Measurements from ENCODE around the gene SPTLC1. TPM values are rescaled to one million over a fixed set of nuclear protein-coding genes. Genes with fewer than 3 reads are reported as not detected.

Gene SPTLC1
- total and polyA plus RNA-seq, 2 of the 13 experiments (the other 11 are each of a cell fraction or from before 2014, with no cell fraction given), result 56.2 to 72.5 TPM

GRCh38 chr9:92035146-92035545 lies 80.1 kb downstream of the SPTLC1 start (continued):
- TF ChIP-seq ZNF513 (CRISPR knock-in tag; conservative IDR thresholded peaks at IDR 0.05) (no peak), ZFP37 (CRISPR knock-in tag; IDR thresholded peaks at IDR 0.05; ENCODE audit: borderline replicate concordance) (no peak), RFX5 (IDR thresholded peaks at IDR 0.05; ENCODE audit: low read depth, low read length) (no peak), ZNF251 (CRISPR knock-in tag; IDR thresholded peaks at IDR 0.05) (no peak)

GRCh38 chr9:92033991-92034390 lies 81.2 kb downstream of the SPTLC1 start:
- Histone ChIP-seq H3K9me3 (ENCODE audit: low read length) (no peaks in the 10 kb centered on the region), H3K4me3 (replicated peaks in 1 of 3; ENCODE audit: insufficient read depth in 1 of 3, low read depth in 2 of 3, low read length in 3 of 3) (no peak overlapping the region), H3K9ac (ENCODE audit: insufficient read depth, low read depth, low read length) (no peak overlapping the region), H3K36me3 (replicated peaks in 1 of 2; ENCODE audit: control insufficient read depth in 1 of 2, insufficient read depth in 2 of 2, low read length in 2 of 2) (peaks cover 12 to 57% of the 10 kb centered on the region in 2 experiments; a peak in 4 of 5 replicates), H2AFZ (ENCODE audit: low read length) (no peak overlapping the region), H4K20me1 (ENCODE audit: insufficient read depth, low read length) (no peaks in the 10 kb centered on the region), H3K4me2 (ENCODE audit: low read depth, low read length) (no peak overlapping the region), H3K4me1 (ENCODE audit: insufficient read depth, low read length) (no peaks in the 10 kb centered on the region), H3K27me3 (ENCODE audit: control insufficient read depth in 1 of 2, insufficient read depth in 2 of 2, low read length in 2 of 2) (no peaks in the 10 kb centered on the region), H3K27ac (ENCODE audit: extremely low read length, insufficient read depth, low read length) (no peak overlapping the region), H3K79me2 (ENCODE audit: insufficient read depth, low read length) (no peaks in the 10 kb centered on the region)
- DNase-seq (ENCODE audit: low spot score) (no peak), FAIRE-seq (no peak), ATAC-seq (no peak)
- no TSS peak for BruUV-seq (replicated peaks)
- TF ChIP-seq ZFP41 (CRISPR knock-in tag; IDR thresholded peaks at IDR 0.05; ENCODE audit: borderline replicate concordance) (no peak), ZBTB33 (CRISPR knock-in tag; IDR thresholded peaks at IDR 0.05) (no peak), ZMYM2 (CRISPR knock-in tag; IDR thresholded peaks at IDR 0.05) (no peak), HDAC2 (CRISPR knock-in tag; IDR thresholded peaks at IDR 0.05) (no peak), FOXC1 (CRISPR knock-in tag; IDR thresholded peaks at IDR 0.05; ENCODE audit: borderline replicate concordance) (no peak), ZNF329 (CRISPR knock-in tag; IDR thresholded peaks at IDR 0.05; ENCODE audit: low read depth) (no peak), ZNF350 (CRISPR knock-in tag; IDR thresholded peaks at IDR 0.05; ENCODE audit: borderline replicate concordance, low read depth) (no peak)
- WGBS (ENCODE audit: low lambda C conversion rate), result 98% methylated on average over 5 of the region's 5 CpGs
- ChIA-PET CTCF (ENCODE audit: low intra/inter-chr PET ratio, low total read pairs) (no interaction called here), POLR2A (no interaction called here)
- intact Hi-C loops (cut with micrococcal nuclease; ENCODE audit: unreplicated experiment), result no loop called here
- in situ Hi-C loops (cut with HindIII; ENCODE audit: extremely low pct_ligation_motif_present, low pct_unique_long_range_greater_than_20kb), result no loop called here
